CD4-positive, alpha-beta memory T cell (primary cell): ENCODE data around the gene CYTH4. TPM values are rescaled to one million over a fixed set of nuclear protein-coding genes. Genes with fewer than 3 reads are reported as not detected.

ENCODE experiments used
- CTCF ChIA-PET: fragments of 350-600 bp; sonication (Branson Sonifier 250); formaldehyde crosslinking; loops from one replicate; lab custom pipeline; 2021; ENCODE audit warnings: inconsistent platforms; ENCODE audit not compliant: partially characterized antibody; lab: Charles Lee
- POLR2A ChIA-PET: fragments of 350-600 bp; sonication (Branson Sonifier 250); formaldehyde crosslinking; loops from one replicate; lab custom pipeline; 2021; ENCODE audit not compliant: partially characterized antibody; lab: Charles Lee
- DNase-seq, 5 donors: peaks; one replicate each; pipeline versions ENCODE4 v3.0.0 to v3.0.0-alpha.2; 2020 to 2022; ENCODE audit warnings: mixed read lengths in 1 of 5
- H3K27ac ChIP-seq: one replicate; pipeline ENCODE4 v1.7.0; 2013; ENCODE audit warnings: low read depth, low read length
- H3K27me3 ChIP-seq: 2 replicates; pipeline ENCODE4 v1.7.0; 2013; ENCODE audit warnings: mild to moderate bottlenecking, low read length, moderate library complexity; ENCODE audit not compliant: insufficient read depth
- H3K36me3 ChIP-seq: 2 replicates; pipeline ENCODE4 v1.7.0; 2013; ENCODE audit warnings: mild to moderate bottlenecking, low read length, moderate library complexity; ENCODE audit not compliant: insufficient read depth
- H3K4me1 ChIP-seq: 2 replicates; pipeline ENCODE4 v1.7.0; 2013; ENCODE audit warnings: mild to moderate bottlenecking, low read length, moderate library complexity; ENCODE audit not compliant: insufficient read depth
- H3K4me3 ChIP-seq, 2 donors: one replicate each; pipeline ENCODE4 v1.7.0; 2013; ENCODE audit warnings: low read length in 2 of 2, mild to moderate bottlenecking in 1 of 2
- H3K9me3 ChIP-seq, 2 donors: one replicate each; pipeline ENCODE4 v1.7.0; 2013; ENCODE audit warnings: low read length in 2 of 2, control low read depth in 1 of 2; ENCODE audit not compliant: control insufficient read depth in 1 of 2
- H3K27ac Mint-ChIP-seq, 7 donors: one replicate each; pipeline ENCODE4 v1.8.0; 2020 to 2021; ENCODE audit warnings: mixed read lengths in 7 of 7, mild to moderate bottlenecking in 6 of 7, inconsistent platforms in 3 of 7, moderate library complexity in 3 of 7
- H3K27me3 Mint-ChIP-seq, 2 donors: one replicate each; pipeline ENCODE4 v1.8.0; 2020 to 2021; ENCODE audit warnings: mixed read lengths in 2 of 2
- H3K36me3 Mint-ChIP-seq, 2 donors: one replicate each; pipeline ENCODE4 v1.8.0; 2020 to 2021; ENCODE audit warnings: mixed read lengths in 2 of 2, inconsistent platforms in 1 of 2, mild to moderate bottlenecking in 1 of 2
- H3K4me1 Mint-ChIP-seq, 4 donors: one replicate each; pipeline ENCODE4 v1.8.0; 2020 to 2021; ENCODE audit warnings: mixed read lengths in 4 of 4, mild to moderate bottlenecking in 1 of 4
- H3K4me3 Mint-ChIP-seq, 8 donors: one replicate each; pipeline ENCODE4 v1.8.0; 2020 to 2021; ENCODE audit warnings: mixed read lengths in 8 of 8, mild to moderate bottlenecking in 7 of 8, moderate library complexity in 6 of 8, inconsistent platforms in 3 of 8
- H3K9me3 Mint-ChIP-seq, 8 donors: one replicate each; pipeline ENCODE4 v1.8.0; 2020 to 2021; ENCODE audit warnings: mixed read lengths in 8 of 8, mild to moderate bottlenecking in 5 of 8, inconsistent platforms in 3 of 8, moderate library complexity in 1 of 8
- intact Hi-C: fragments of 100-400 bp; cut with micrococcal nuclease; formaldehyde crosslinking; loops from one replicate; pipeline ENCODE4 v1.15.1; 2023
- polyA plus RNA-seq, 2 donors: library from polyadenylated mRNA; unstranded; fragments of 300-500 nt; fragmentation: Illumina TruSeq; gene quantifications; one replicate each; pipeline ENCODE4 v1.2.3, GENCODE V29; 2021
- total RNA-seq, 2 experiments: library from RNA; stranded (reverse); gene quantifications; one replicate each; pipeline ENCODE4 v1.2.3, GENCODE V29; 2021

The CYTH4 gene
- total and polyA plus RNA-seq, 4 experiments from 2014 or later = 39.4 to 177 (median 113) TPM

- Mint-ChIP-seq H3K4me1 (peaks cover 22 to 46% (median 32%) of the 10 kb centered on the region in 4 donors), H3K36me3 (peaks cover 0 to 3% of the 10 kb centered on the region in 2 donors), H3K4me3 (peak overlapping the region; percentile 83 to 93 (median 89)), H3K27ac (peak overlapping the region; percentile 83 to 98 (median 95)), H3K27me3 (no peaks in the 10 kb centered on the region), H3K9me3 (peaks cover 0 to 11% (median under 1%) of the 10 kb centered on the region in 8 donors)
- Histone ChIP-seq H3K9me3 (peaks cover 0 to 11% of the 10 kb centered on the region in 2 donors), H3K27me3 (no peaks in the 10 kb centered on the region), H3K27ac (peak overlapping the region; percentile 69), H3K4me1 (peaks cover 26% of the 10 kb centered on the region), H3K4me3 (no peak overlapping the region), H3K36me3 (no peaks in the 10 kb centered on the region)
- intact Hi-C loops = loop anchor here (1.0 to 2.0 kb wide), 6 partner anchors 14 to 299 kb away; partner anchors contain the start of gene CYTH4
- DNase-seq = no peak
- ChIA-PET POLR2A (interaction anchor here (0.8 to 10.7 kb wide), 13 partner anchors 14 to 46 kb away, joined by 3 to 111 read pairs (median 5); partner anchors contain the start of genes CYTH4 and RAC2), CTCF (interaction anchor here (0.7 to 10.9 kb wide), 19 partner anchors 8 to 325 kb away, joined by 3 to 491 read pairs (median 5); partner anchors contain the start of genes CYTH4, MFNG and RAC2)
Observed at GRCh38 chr22:37267661-37268413, 14.5 kb upstream of the CYTH4 start.

GRCh38 chr22:37269936-37270678 is 12.2 kb upstream of the CYTH4 start:
- H3K27me3 ChIP-seq = no peaks in the 10 kb centered on the region
- ChIA-PET CTCF (interaction anchor here (0.6 to 5.7 kb wide), 11 partner anchors 11 to 297 kb away, joined by 3 to 41 read pairs (median 6); partner anchors contain the start of genes CYTH4 and RAC2), POLR2A (interaction anchor here (1.3 to 10.7 kb wide), 4 partner anchors 13 to 43 kb away, joined by 3 to 111 read pairs (median 4); partner anchors contain the start of gene CYTH4)
- Mint-ChIP-seq H3K36me3 (peaks cover 0 to 3% of the 10 kb centered on the region in 2 donors), H3K4me3 (peak overlapping the region in 5 of 8 donors; percentile 1 to 72 (median 13)), H3K9me3 (peaks cover 0 to 2% (median 0%) of the 10 kb centered on the region in 8 donors), H3K27me3 (no peaks in the 10 kb centered on the region), H3K27ac (peak overlapping the region; percentile 14 to 87 (median 57)), H3K4me1 (peaks cover 22 to 52% (median 32%) of the 10 kb centered on the region in 4 donors)
- H3K4me1 ChIP-seq = peaks cover 26% of the 10 kb centered on the region
- intact Hi-C loops = no loop called here
- H3K9me3 ChIP-seq = no peaks in the 10 kb centered on the region
- peak in 4 of 5 donors; percentile 35 to 50 (median 44) for DNase-seq
- no peaks in the 10 kb centered on the region for H3K36me3 ChIP-seq
- H3K27ac ChIP-seq = no peak overlapping the region
- H3K4me3 ChIP-seq = no peak overlapping the region

- POLR2A ChIA-PET = interaction anchor here (1.1 to 10.7 kb wide), 4 partner anchors 12 to 42 kb away, joined by 3 to 111 read pairs (median 4); partner anchors contain the start of gene CYTH4
- no peak overlapping the region for H3K4me3 Mint-ChIP-seq
- no peaks in the 10 kb centered on the region for H3K9me3 ChIP-seq
- peak overlapping the region in 4 of 7 donors; percentile 13 to 67 (median 33) for H3K27ac Mint-ChIP-seq
- no peaks in the 10 kb centered on the region for H3K27me3 ChIP-seq
- H3K27me3 Mint-ChIP-seq = peaks cover 0 to 2% of the 10 kb centered on the region in 2 donors
- no peaks in the 10 kb centered on the region for H3K36me3 ChIP-seq
- H3K36me3 Mint-ChIP-seq = no peaks in the 10 kb centered on the region
- CTCF ChIA-PET = interaction anchor here (0.7 to 5.7 kb wide), 10 partner anchors 9 to 297 kb away, joined by 3 to 41 read pairs (median 6); partner anchors contain the start of gene CYTH4
- no peak for DNase-seq
- intact Hi-C loops = no loop called here
- no peak overlapping the region for H3K4me3 ChIP-seq
- peaks cover 33% of the 10 kb centered on the region for H3K4me1 ChIP-seq
- peaks cover 0 to 2% (median 0%) of the 10 kb centered on the region in 8 donors for H3K9me3 Mint-ChIP-seq
- H3K27ac ChIP-seq = no peak overlapping the region
- peaks cover 24 to 62% (median 32%) of the 10 kb centered on the region in 4 donors for H3K4me1 Mint-ChIP-seq
Observed at GRCh38 chr22:37270928-37271650, 11.2 kb upstream of the CYTH4 start.

- Histone ChIP-seq H3K4me3 (no peak overlapping the region), H3K9me3 (no peaks in the 10 kb centered on the region), H3K27me3 (no peaks in the 10 kb centered on the region), H3K27ac (no peak overlapping the region), H3K4me1 (peaks cover 19% of the 10 kb centered on the region), H3K36me3 (no peaks in the 10 kb centered on the region)
- intact Hi-C loops = no loop called here
- Mint-ChIP-seq H3K4me3 (no peak overlapping the region), H3K27me3 (peaks cover 0 to 2% of the 10 kb centered on the region in 2 donors), H3K9me3 (peaks cover 0 to 2% (median 0%) of the 10 kb centered on the region in 8 donors), H3K27ac (no peak overlapping the region), H3K4me1 (peaks cover 14 to 47% (median 20%) of the 10 kb centered on the region in 4 donors), H3K36me3 (no peaks in the 10 kb centered on the region)
- POLR2A ChIA-PET = interaction anchor here (0.6 to 10.7 kb wide), 3 partner anchors 9 to 40 kb away, joined by 3 to 111 read pairs (median 4); partner anchors contain the start of gene CYTH4
- DNase-seq = no peak
- CTCF ChIA-PET = interaction anchor here (1.2 to 2.3 kb wide), 4 partner anchors 12 to 156 kb away, joined by 3 to 7 read pairs (median 4); no protein-coding TSS in a partner anchor
Observed at GRCh38 chr22:37273126-37273845, 9.0 kb upstream of the CYTH4 start.

GRCh38 chr22:37273846-37274225 is 8.5 kb upstream of the CYTH4 start:
- Mint-ChIP-seq H3K4me1 (peaks cover 15 to 43% (median 20%) of the 10 kb centered on the region in 4 donors), H3K9me3 (peaks cover 0 to 2% (median 0%) of the 10 kb centered on the region in 8 donors), H3K27me3 (peaks cover 0 to 2% of the 10 kb centered on the region in 2 donors), H3K36me3 (no peaks in the 10 kb centered on the region), H3K27ac (no peak overlapping the region), H3K4me3 (no peak overlapping the region)
- no peaks in the 10 kb centered on the region for H3K9me3 ChIP-seq
- H3K36me3 ChIP-seq = no peaks in the 10 kb centered on the region
- H3K4me1 ChIP-seq = peaks cover 18% of the 10 kb centered on the region
- H3K27ac ChIP-seq = no peak overlapping the region
- H3K4me3 ChIP-seq = no peak overlapping the region
- ChIA-PET CTCF (interaction anchor here (2.3 kb wide), 1 partner anchor 155 kb away, joined by 7 read pairs; no protein-coding TSS in a partner anchor), POLR2A (interaction anchor here (0.9 to 10.7 kb wide), 2 partner anchors 9 to 40 kb away, joined by 3 to 111 read pairs; partner anchors contain the start of gene CYTH4)
- no peak for DNase-seq
- no peaks in the 10 kb centered on the region for H3K27me3 ChIP-seq
- intact Hi-C loops = no loop called here
